HepG2 (cell line): ENCODE results near the gene PXK. TPM values are rescaled to one million over a fixed set of nuclear protein-coding genes. Genes with fewer than 3 reads are reported as not detected.

Experiments
- ATAC-seq: fragments of 200-7000 bp; cut with Tn5 transposase; 3 replicates; pipeline ENCODE4 v1.9.1; 2020; ENCODE audit warnings: mild to moderate bottlenecking, moderate library complexity
- BruUV-seq: library from RNA; stranded (reverse); fragments of 400-500 nt; replicated peaks from 2 replicates; lab custom pipeline; 2021; lab: Mats Ljungman, UMichigan
- CTCF ChIA-PET: fragments of 300-600 bp; formaldehyde crosslinking; extraction: SDS; loops from one replicate; lab custom pipeline; 2021; ENCODE audit warnings: low total read pairs, inconsistent platforms, low intra/inter-chr PET ratio; lab: Yijun Ruan, JAX
- POLR2A ChIA-PET: fragments of 350-600 bp; sonication (Branson Sonifier 250); formaldehyde crosslinking; loops from one replicate; lab custom pipeline; 2020; ENCODE audit warnings: antibody characterized with exemption, inconsistent platforms; lab: Yijun Ruan, JAX
- DNase-seq: peaks from one replicate; pipeline ENCODE4 v3.0.0-alpha.2; 2015; ENCODE audit warnings: low spot score
- FAIRE-seq: peaks from 3 replicates; lab custom pipeline; 2011; peaks lifted over from hg19 to GRCh38; lab: Jason Lieb, UNC
- H2AFZ ChIP-seq: one replicate; pipeline ENCODE4 v1.6.1; 2011; ENCODE audit warnings: low read length, inconsistent platforms
- H3K27ac ChIP-seq: fragments of 300-600 bp; 3 replicates; pipeline ENCODE4 v1.8.0; 2011; ENCODE audit warnings: mixed run types, mild to moderate bottlenecking, mixed read lengths, low read length, inconsistent platforms; ENCODE audit not compliant: insufficient read depth; ENCODE audit errors: extremely low read length
- H3K27me3 ChIP-seq, 2 experiments: fragments of 200-600 bp in 1 of 2; 2 replicates in 1 of 2; 3 replicates in 1 of 2; pipeline versions ENCODE4 v1.6.0 to v1.8.0; 2011; ENCODE audit warnings: low read length in 2 of 2, mild to moderate bottlenecking in 2 of 2, moderate library complexity in 2 of 2, inconsistent platforms in 1 of 2; ENCODE audit not compliant: insufficient read depth in 2 of 2, control insufficient read depth in 1 of 2
- H3K36me3 ChIP-seq, 2 experiments: fragments of 200-600 bp in 1 of 2; replicated peaks in 1 of 2; 2 replicates in 1 of 2; 3 replicates in 1 of 2; pipeline versions ENCODE4 v1.5.1 to v1.8.0; 2011; ENCODE audit warnings: low read length in 2 of 2, inconsistent platforms in 1 of 2; ENCODE audit not compliant: insufficient read depth in 2 of 2, control insufficient read depth in 1 of 2
- H3K4me1 ChIP-seq: 2 replicates; pipeline ENCODE4 v1.5.1; 2012; ENCODE audit warnings: low read length, inconsistent platforms; ENCODE audit not compliant: insufficient read depth
- H3K4me2 ChIP-seq: 2 replicates; pipeline ENCODE4 v1.6.0; 2011; ENCODE audit warnings: low read depth, low read length, inconsistent platforms
- H3K4me3 ChIP-seq, 3 experiments: fragments of 200-600 bp in 1 of 3; sonication (generic), shearing (Covaris generic) in 1 of 3; replicated peaks in 1 of 3; 2 replicates each; pipeline ENCODE4 v1.5.1; 2011 to 2016; ENCODE audit warnings: low read length in 3 of 3, inconsistent platforms in 2 of 3, low read depth in 2 of 3, mild to moderate bottlenecking in 2 of 3, control low read depth in 1 of 3, mixed read lengths in 1 of 3; ENCODE audit not compliant: insufficient read depth in 1 of 3
- H3K79me2 ChIP-seq: one replicate; pipeline ENCODE4 v1.6.1; 2011; ENCODE audit warnings: low read length, inconsistent platforms; ENCODE audit not compliant: insufficient read depth
- H3K9ac ChIP-seq: 2 replicates; pipeline ENCODE4 v1.6.0; 2011; ENCODE audit warnings: mild to moderate bottlenecking, low read depth, low read length, inconsistent platforms; ENCODE audit not compliant: insufficient read depth
- H3K9me3 ChIP-seq: 2 replicates; pipeline ENCODE4 v1.5.1; 2012; ENCODE audit warnings: mild to moderate bottlenecking, low read length
- H4K20me1 ChIP-seq: 2 replicates; pipeline ENCODE4 v1.6.0; 2011; ENCODE audit warnings: inconsistent platforms, mild to moderate bottlenecking, low read length, moderate library complexity; ENCODE audit not compliant: insufficient read depth
- ATRX ChIP-seq: sonication (generic); formaldehyde crosslinking; IDR thresholded peaks from 2 replicates; pipeline ENCODE4 v1.4.0; 2020; ENCODE audit warnings: missing genetic modification reagents, borderline replicate concordance
- CEBPZ ChIP-seq: IDR thresholded peaks from 2 replicates; pipeline ENCODE4 v1.6.1; 2012; ENCODE audit warnings: low read length, improper control_type of control experiment
- EED ChIP-seq: sonication (generic); formaldehyde crosslinking; IDR thresholded peaks from 2 replicates; pipeline ENCODE4 v1.5.0; 2020; ENCODE audit warnings: mild to moderate bottlenecking, missing genetic modification reagents
- KDM5A ChIP-seq: fragments of 200-600 bp; sonication (generic); IDR thresholded peaks from 2 replicates; pipeline ENCODE4 v1.7.0; 2018; ENCODE audit warnings: antibody characterized with exemption, mild to moderate bottlenecking, low read length, borderline replicate concordance
- NFYC ChIP-seq: IDR thresholded peaks from 2 replicates; pipeline ENCODE4 v1.6.1; 2016; ENCODE audit warnings: missing genetic modification reagents, missing compliant biosample characterization
- PTBP1 ChIP-seq: fragments of 200-400 bp; formaldehyde crosslinking; IDR thresholded peaks from 2 replicates; pipeline ENCODE4 v1.6.1; 2018; ENCODE audit warnings: low read length, low read depth; ENCODE audit not compliant: poor library complexity, severe bottlenecking
- RBM39 ChIP-seq: fragments of 200-400 bp; formaldehyde crosslinking; IDR thresholded peaks from one replicate; pipeline ENCODE4 v1.6.1; 2018; ENCODE audit warnings: antibody characterized with exemption, mild to moderate bottlenecking, low read depth, low read length; ENCODE audit not compliant: poor library complexity, severe bottlenecking
- ZBTB3 ChIP-seq: sonication (generic); formaldehyde crosslinking; IDR thresholded peaks from 2 replicates; pipeline ENCODE4 v1.4.0; 2020; ENCODE audit warnings: low read depth, mild to moderate bottlenecking, moderate library complexity, missing genetic modification reagents, borderline replicate concordance
- ZNF264 ChIP-seq: sonication (generic); formaldehyde crosslinking; IDR thresholded peaks from 2 replicates; pipeline ENCODE4 v1.4.0; 2020; ENCODE audit warnings: missing genetic modification reagents
- WGBS: methylation state at CpG from one replicate; pipeline ENCODE4 v1.1.6; 2017; ENCODE audit warnings: low lambda C conversion rate; 5-methylcytosine and 5-hydroxymethylcytosine counted together
- in situ Hi-C: cut with HindIII; loops from 2 replicates; pipeline ENCODE4 v1.10.0; 2017; ENCODE audit warnings: low pct_unique_long_range_greater_than_20kb; ENCODE audit not compliant: extremely low pct_ligation_motif_present
- intact Hi-C: fragments of 100-400 bp; cut with micrococcal nuclease; formaldehyde crosslinking; loops from one replicate; pipeline ENCODE4 v1.10.0; 2022; ENCODE audit not compliant: unreplicated experiment
- polyA plus RNA-seq, 8 experiments: library from polyadenylated mRNA; depleted of rRNA in 3 of 8; stranded (reverse) in 7 of 8; unstranded in 1 of 8; fragments of >200 nt; fragmentation: Illumina TruSeq in 4 of 8; extraction: Trizol in 4 of 8; gene quantifications; 2 replicates each; pipeline versions ENCODE4 v1.2.1 to v1.2.3, GENCODE V29; 2011 to 2016; ENCODE audit warnings: low read depth in 4 of 8, missing spikeins in 1 of 8, mixed read lengths in 1 of 8; ENCODE audit not compliant: insufficient read depth in 1 of 8
- total RNA-seq, 5 experiments: library from RNA; depleted of rRNA; stranded (reverse); fragments of >200 nt; fragmentation: Illumina TruSeq; extraction: Trizol; gene quantifications; 2 replicates each; pipeline ENCODE4 v1.2.3, GENCODE V29; 2016; ENCODE audit warnings: low read depth in 1 of 5
- TF ChIP-seq, protein P1 (sequence below): sonication (generic); formaldehyde crosslinking; conservative IDR thresholded peaks from 2 replicates; pipeline ENCODE4 v1.4.0; 2020; ENCODE audit warnings: mild to moderate bottlenecking, missing genetic modification reagents, moderate library complexity

PXK gene
- total and polyA plus RNA-seq, 2 of the 13 experiments (the other 11 are each of a cell fraction or from before 2014, with no cell fraction given), result 6.4 to 18.6 TPM

DNA sequence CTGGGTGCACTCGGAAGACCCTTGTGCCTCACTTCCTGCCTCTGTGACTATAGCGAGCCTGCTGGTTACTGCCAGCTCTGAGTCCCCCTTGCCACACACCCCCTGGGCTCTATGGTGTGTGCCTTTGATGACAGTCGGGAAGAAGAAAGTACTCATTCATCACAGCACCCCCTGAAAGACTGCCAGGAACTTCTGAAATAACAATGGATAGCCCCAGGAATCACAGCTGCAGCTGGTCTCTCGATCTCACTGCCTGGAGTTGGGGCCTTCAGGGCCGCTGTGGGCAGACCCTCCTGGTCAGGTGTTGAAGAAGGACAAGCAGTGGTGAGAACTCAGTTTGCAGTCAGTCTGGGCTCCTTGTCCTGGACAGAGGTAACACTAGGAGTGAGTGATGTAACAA, 36.4 kb upstream of the PXK start:
- Histone ChIP-seq H3K4me1 (peaks cover 21% of the 10 kb centered on the region), H3K4me2 (no peak overlapping the region), H3K4me3 (no peak overlapping the region), H3K9ac (no peak overlapping the region), H3K36me3 (no peaks in the 10 kb centered on the region; a peak in 1 of 5 replicates), H3K27ac (no peak overlapping the region), H2AFZ (no peak overlapping the region)
- CTCF ChIA-PET, result no interaction called here
- in situ Hi-C loops, result no loop called here
- no peak for FAIRE-seq
- POLR2A ChIA-PET, result interaction anchor here (1.1 to 1.3 kb wide), 2 partner anchors 10 to 110 kb away, joined by 3 read pairs; partner anchors contain the start of genes HTD2 and RPP14
- TF ChIP-seq NFYC (CRISPR knock-in tag) (no peak), ATRX (CRISPR knock-in tag) (no peak), PTBP1 (no peak), KDM5A (no peak), ZBTB3 (CRISPR knock-in tag) (no peak), CEBPZ (no peak), RBM39 (no peak), EED (CRISPR knock-in tag) (no peak), ZNF264 (CRISPR knock-in tag) (no peak)
- TF ChIP-seq, protein P1, sequence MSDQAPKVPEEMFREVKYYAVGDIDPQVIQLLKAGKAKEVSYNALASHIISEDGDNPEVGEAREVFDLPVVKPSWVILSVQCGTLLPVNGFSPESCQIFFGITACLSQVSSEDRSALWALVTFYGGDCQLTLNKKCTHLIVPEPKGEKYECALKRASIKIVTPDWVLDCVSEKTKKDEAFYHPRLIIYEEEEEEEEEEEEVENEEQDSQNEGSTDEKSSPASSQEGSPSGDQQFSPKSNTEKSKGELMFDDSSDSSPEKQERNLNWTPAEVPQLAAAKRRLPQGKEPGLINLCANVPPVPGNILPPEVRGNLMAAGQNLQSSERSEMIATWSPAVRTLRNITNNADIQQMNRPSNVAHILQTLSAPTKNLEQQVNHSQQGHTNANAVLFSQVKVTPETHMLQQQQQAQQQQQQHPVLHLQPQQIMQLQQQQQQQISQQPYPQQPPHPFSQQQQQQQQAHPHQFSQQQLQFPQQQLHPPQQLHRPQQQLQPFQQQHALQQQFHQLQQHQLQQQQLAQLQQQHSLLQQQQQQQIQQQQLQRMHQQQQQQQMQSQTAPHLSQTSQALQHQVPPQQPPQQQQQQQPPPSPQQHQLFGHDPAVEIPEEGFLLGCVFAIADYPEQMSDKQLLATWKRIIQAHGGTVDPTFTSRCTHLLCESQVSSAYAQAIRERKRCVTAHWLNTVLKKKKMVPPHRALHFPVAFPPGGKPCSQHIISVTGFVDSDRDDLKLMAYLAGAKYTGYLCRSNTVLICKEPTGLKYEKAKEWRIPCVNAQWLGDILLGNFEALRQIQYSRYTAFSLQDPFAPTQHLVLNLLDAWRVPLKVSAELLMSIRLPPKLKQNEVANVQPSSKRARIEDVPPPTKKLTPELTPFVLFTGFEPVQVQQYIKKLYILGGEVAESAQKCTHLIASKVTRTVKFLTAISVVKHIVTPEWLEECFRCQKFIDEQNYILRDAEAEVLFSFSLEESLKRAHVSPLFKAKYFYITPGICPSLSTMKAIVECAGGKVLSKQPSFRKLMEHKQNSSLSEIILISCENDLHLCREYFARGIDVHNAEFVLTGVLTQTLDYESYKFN (CRISPR knock-in tag), result no peak
- TF ChIP-seq, all 625 proteins: peak for 0
- 80% methylated on average over 4 of the region's 5 CpGs for WGBS
- no TSS peak for BruUV-seq
- DNase-seq, result no peak
- Histone ChIP-seq H3K27me3 (no peaks in the 10 kb centered on the region), H4K20me1 (no peaks in the 10 kb centered on the region), H3K79me2 (no peaks in the 10 kb centered on the region), H3K9me3 (no peaks in the 10 kb centered on the region)
- intact Hi-C loops, result no loop called here
- no peak; the same call in 2 of the 3 replicates for ATAC-seq
